ENCODE results near the gene NEURL4. TPM values are rescaled to one million over a fixed set of nuclear protein-coding genes. Genes with fewer than 3 reads are reported as not detected.
A peak's percentile ranks its signal among the peaks of the same experiment; 100 is the strongest.

NEURL4 gene
- polyA plus RNA-seq, 1 of the 3 experiments (the other 2 are of a cell fraction) = 22.1 TPM

DNA sequence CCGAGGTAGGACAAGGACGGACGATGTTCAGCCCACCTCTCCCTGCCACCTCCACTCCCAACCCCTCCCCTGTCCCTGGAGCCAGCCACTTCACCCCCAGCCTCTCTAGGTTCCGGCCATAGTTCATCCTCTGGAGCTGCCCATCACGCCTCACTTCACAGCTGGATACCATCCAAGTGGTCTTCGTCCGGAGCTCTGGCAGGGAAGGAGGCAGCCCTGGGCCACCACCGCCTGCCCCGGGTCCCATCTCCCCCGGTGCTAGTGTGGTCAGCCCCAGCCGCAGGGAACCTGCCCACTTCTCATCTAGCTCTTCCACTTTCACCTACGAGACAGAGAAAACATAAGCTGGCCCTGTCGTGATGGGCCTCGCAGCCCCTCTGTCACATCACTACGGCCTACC is 7.7 kb downstream of the NEURL4 start:
- CTCF ChIA-PET = interaction anchor here (0.7 to 8.4 kb wide), 2 partner anchors 23 to 96 kb away, joined by 3 to 55 read pairs; no protein-coding TSS in a partner anchor
- no peaks in the 10 kb centered on the region for H3K9me3 ChIP-seq
- H3K4me1 ChIP-seq (ENCODE audit: control insufficient read depth in 1 of 2, insufficient read depth in 2 of 2, low read depth in 1 of 2, low read length in 1 of 2) = no peaks in the 10 kb centered on the region
- H3K9ac ChIP-seq = no peak overlapping the region
- H2AFZ ChIP-seq (ENCODE audit: low read depth) = no peak overlapping the region
- H3K4me3 ChIP-seq (ENCODE audit: low read depth in 2 of 2, low read length in 1 of 2) = no peak overlapping the region
- TF ChIP-seq, protein P1, sequence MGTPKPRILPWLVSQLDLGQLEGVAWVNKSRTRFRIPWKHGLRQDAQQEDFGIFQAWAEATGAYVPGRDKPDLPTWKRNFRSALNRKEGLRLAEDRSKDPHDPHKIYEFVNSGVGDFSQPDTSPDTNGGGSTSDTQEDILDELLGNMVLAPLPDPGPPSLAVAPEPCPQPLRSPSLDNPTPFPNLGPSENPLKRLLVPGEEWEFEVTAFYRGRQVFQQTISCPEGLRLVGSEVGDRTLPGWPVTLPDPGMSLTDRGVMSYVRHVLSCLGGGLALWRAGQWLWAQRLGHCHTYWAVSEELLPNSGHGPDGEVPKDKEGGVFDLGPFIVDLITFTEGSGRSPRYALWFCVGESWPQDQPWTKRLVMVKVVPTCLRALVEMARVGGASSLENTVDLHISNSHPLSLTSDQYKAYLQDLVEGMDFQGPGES (IDR thresholded peaks at IDR 0.05; ENCODE audit: low read depth, low read length) = no peak
- TF ChIP-seq, protein P2, sequence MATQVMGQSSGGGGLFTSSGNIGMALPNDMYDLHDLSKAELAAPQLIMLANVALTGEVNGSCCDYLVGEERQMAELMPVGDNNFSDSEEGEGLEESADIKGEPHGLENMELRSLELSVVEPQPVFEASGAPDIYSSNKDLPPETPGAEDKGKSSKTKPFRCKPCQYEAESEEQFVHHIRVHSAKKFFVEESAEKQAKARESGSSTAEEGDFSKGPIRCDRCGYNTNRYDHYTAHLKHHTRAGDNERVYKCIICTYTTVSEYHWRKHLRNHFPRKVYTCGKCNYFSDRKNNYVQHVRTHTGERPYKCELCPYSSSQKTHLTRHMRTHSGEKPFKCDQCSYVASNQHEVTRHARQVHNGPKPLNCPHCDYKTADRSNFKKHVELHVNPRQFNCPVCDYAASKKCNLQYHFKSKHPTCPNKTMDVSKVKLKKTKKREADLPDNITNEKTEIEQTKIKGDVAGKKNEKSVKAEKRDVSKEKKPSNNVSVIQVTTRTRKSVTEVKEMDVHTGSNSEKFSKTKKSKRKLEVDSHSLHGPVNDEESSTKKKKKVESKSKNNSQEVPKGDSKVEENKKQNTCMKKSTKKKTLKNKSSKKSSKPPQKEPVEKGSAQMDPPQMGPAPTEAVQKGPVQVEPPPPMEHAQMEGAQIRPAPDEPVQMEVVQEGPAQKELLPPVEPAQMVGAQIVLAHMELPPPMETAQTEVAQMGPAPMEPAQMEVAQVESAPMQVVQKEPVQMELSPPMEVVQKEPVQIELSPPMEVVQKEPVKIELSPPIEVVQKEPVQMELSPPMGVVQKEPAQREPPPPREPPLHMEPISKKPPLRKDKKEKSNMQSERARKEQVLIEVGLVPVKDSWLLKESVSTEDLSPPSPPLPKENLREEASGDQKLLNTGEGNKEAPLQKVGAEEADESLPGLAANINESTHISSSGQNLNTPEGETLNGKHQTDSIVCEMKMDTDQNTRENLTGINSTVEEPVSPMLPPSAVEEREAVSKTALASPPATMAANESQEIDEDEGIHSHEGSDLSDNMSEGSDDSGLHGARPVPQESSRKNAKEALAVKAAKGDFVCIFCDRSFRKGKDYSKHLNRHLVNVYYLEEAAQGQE (IDR thresholded peaks at IDR 0.05; ENCODE audit: low read depth, low read length) = no peak
- TF ChIP-seq, protein P3, sequence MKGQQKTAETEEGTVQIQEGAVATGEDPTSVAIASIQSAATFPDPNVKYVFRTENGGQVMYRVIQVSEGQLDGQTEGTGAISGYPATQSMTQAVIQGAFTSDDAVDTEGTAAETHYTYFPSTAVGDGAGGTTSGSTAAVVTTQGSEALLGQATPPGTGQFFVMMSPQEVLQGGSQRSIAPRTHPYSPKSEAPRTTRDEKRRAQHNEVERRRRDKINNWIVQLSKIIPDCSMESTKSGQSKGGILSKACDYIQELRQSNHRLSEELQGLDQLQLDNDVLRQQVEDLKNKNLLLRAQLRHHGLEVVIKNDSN (IDR thresholded peaks at IDR 0.05; ENCODE audit: borderline replicate concordance, low read depth) = no peak
- TF ChIP-seq, protein P4, sequence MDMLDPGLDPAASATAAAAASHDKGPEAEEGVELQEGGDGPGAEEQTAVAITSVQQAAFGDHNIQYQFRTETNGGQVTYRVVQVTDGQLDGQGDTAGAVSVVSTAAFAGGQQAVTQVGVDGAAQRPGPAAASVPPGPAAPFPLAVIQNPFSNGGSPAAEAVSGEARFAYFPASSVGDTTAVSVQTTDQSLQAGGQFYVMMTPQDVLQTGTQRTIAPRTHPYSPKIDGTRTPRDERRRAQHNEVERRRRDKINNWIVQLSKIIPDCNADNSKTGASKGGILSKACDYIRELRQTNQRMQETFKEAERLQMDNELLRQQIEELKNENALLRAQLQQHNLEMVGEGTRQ (IDR thresholded peaks at IDR 0.05; ENCODE audit: borderline replicate concordance, low read depth, low read length) = no peak
- TF ChIP-seq FOXM1 (IDR thresholded peaks at IDR 0.05; ENCODE audit: low read depth) (no peak), CHD2 (IDR thresholded peaks at IDR 0.05; ENCODE audit: low read length, partially characterized antibody) (no peak), NRF1 (IDR thresholded peaks at IDR 0.05; ENCODE audit: low read depth, low read length) (no peak), SIN3A (IDR thresholded peaks at IDR 0.05; ENCODE audit: borderline replicate concordance, low read depth, low read length) (no peak), ELF1 (IDR thresholded peaks at IDR 0.05) (no peak), RAD21 (IDR thresholded peaks at IDR 0.05; ENCODE audit: low read length) (no peak)
- 97% methylated on average over 11 of the region's 15 CpGs for WGBS (ENCODE audit: low lambda C conversion rate)
- POLR2A ChIA-PET = no interaction called here
- H4K20me1 ChIP-seq (ENCODE audit: insufficient read depth) = no peaks in the 10 kb centered on the region
- no peaks in the 10 kb centered on the region for H3K27me3 ChIP-seq (ENCODE audit: insufficient read depth)
- H3K27ac ChIP-seq (ENCODE audit: low read depth in 2 of 2, low read length in 1 of 2) = no peak overlapping the region
- H3K79me2 ChIP-seq (ENCODE audit: insufficient read depth) = no peaks in the 10 kb centered on the region
- no peaks in the 10 kb centered on the region for H3K9me2 ChIP-seq
- peak; percentile 11 for DNase-seq
- no peak overlapping the region for H3K4me2 ChIP-seq
- no peaks in the 10 kb centered on the region for H3F3A ChIP-seq (replicated peaks; ENCODE audit: insufficient read depth)
- peaks cover 10 to 72% of the 10 kb centered on the region in 2 experiments for H3K36me3 ChIP-seq (replicated peaks in 1 of 2; ENCODE audit: control insufficient read depth in 1 of 2, insufficient read depth in 2 of 2, low read length in 1 of 2)

All from SK-N-SH (cell line).